Suprapubic skin (tissue), 3 donors: Measurements from ENCODE around the gene FOXS1.

Source experiments
- CTCF ChIP-seq, 2 donors: fragments of 200-600 bp in 1 of 2; fragments of 450-650 bp in 1 of 2; sonication (generic) in 1 of 2; IDR thresholded peaks; one replicate each; pipeline ENCODE4 v1.5.1; 2016 to 2019; ENCODE audit warnings: antibody characterized with exemption in 2 of 2, mild to moderate bottlenecking in 1 of 2, moderate library complexity in 1 of 2
- EP300 ChIP-seq: sonication (generic); formaldehyde crosslinking; IDR thresholded peaks from one replicate; pipeline ENCODE4 v1.6.1; 2017; ENCODE audit warnings: antibody characterized with exemption

DNA sequence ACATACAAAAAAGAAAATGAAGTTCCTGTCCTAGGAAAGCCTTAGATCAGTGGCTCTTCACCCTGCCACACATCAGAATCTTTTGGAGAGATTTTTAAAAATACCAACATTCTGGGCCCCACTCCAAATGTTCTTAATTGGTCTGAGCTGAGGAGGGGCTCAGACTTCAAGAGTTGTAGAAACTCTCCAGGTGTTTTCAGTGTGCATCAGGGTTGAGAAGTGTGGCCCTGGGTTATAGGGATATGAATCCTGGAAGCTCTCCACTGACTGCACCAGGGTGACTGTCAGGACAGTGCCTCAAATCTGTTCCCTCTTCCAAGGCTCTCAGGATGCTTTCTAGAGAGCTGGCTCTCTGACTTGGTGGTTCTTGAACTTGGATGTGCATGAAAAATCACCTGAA, 31.8 kb downstream of the FOXS1 start:
- TF ChIP-seq EP300 (no peak), CTCF (IDR thresholded peaks at IDR 0.05) (no peak)
